GM12878 (cell line): ENCODE measurements around the gene GDF11. TPM values are rescaled to one million over a fixed set of nuclear protein-coding genes. Genes with fewer than 3 reads are reported as not detected.

Experiments used
- EGR1 ChIP-seq, 2 experiments: IDR thresholded peaks; 1 replicate in 1 of 2; 2 replicates in 1 of 2; pipeline ENCODE4 v1.6.1; 2011 to 2012; ENCODE audit warnings: low read depth in 2 of 2, low read length in 2 of 2, borderline replicate concordance in 1 of 2, mild to moderate bottlenecking in 1 of 2, moderate library complexity in 1 of 2
- NBN ChIP-seq: fragments of 450-650 bp; IDR thresholded peaks from 2 replicates; pipeline ENCODE4 v1.6.1; 2016
- NFXL1 ChIP-seq: fragments of 450-650 bp; IDR thresholded peaks from 2 replicates; pipeline ENCODE4 v1.6.1; 2017; ENCODE audit warnings: antibody characterized with exemption, mild to moderate bottlenecking, borderline replicate concordance
- STAT3 ChIP-seq: IDR thresholded peaks from 2 replicates; pipeline ENCODE4 v1.6.1; 2011; ENCODE audit warnings: low read depth, low read length, improper control_type of control experiment
- USF1 ChIP-seq: IDR thresholded peaks from 2 replicates; pipeline ENCODE4 v1.6.1; 2011; ENCODE audit warnings: borderline replicate concordance, low read depth, mild to moderate bottlenecking, moderate library complexity, mixed read lengths, low read length; ENCODE audit not compliant: insufficient read depth; ENCODE audit errors: extremely low read length
- ZZZ3 ChIP-seq: IDR thresholded peaks from 2 replicates; pipeline ENCODE4 v1.6.1; 2011; ENCODE audit warnings: low read depth; ENCODE audit not compliant: control insufficient read depth, insufficient read length
- polyA plus RNA-seq, 11 experiments: library from polyadenylated mRNA; depleted of rRNA in 4 of 11; unstranded in 6 of 11; stranded (reverse) in 5 of 11; fragments of >200 nt; fragmentation: Nextera tagmentation in 4 of 11; fragmentation: Illumina TruSeq in 1 of 11; extraction: Ambion mirVana in 4 of 11; extraction: Trizol in 1 of 11; gene quantifications; 1 replicate in 1 of 11; 2 replicates in 10 of 11; pipeline versions ENCODE4 v1.2.1 to v1.2.3, GENCODE V29; 2011 to 2016; ENCODE audit warnings: inconsistent platforms in 2 of 11, missing spikeins in 2 of 11, low read depth in 1 of 11
- total RNA-seq, 4 experiments: library from RNA; depleted of rRNA in 3 of 4; stranded (reverse); fragments of >200 nt in 3 of 4; fragmentation: Illumina TruSeq in 1 of 4; extraction: Trizol in 1 of 4; gene quantifications; 2 replicates each; pipeline versions ENCODE4 v1.2.1 to v1.2.3, GENCODE V29; 2013 to 2021
- TF ChIP-seq, protein P1 (sequence below): fragments of 450-650 bp; IDR thresholded peaks from 2 replicates; pipeline ENCODE4 v1.6.1; 2017; ENCODE audit warnings: mild to moderate bottlenecking, low read depth, inconsistent platforms; ENCODE audit not compliant: poor library complexity, severe bottlenecking
- TF ChIP-seq, protein P2 (sequence below): fragments of 450-650 bp; IDR thresholded peaks from 2 replicates; pipeline ENCODE4 v1.6.1; 2016; ENCODE audit warnings: mild to moderate bottlenecking

GDF11 gene
- total and polyA plus RNA-seq, 10 of the 15 experiments (the other 5 are each of a cell fraction or from before 2014, with no cell fraction given), result 0.83 to 15.4 (median 4.3) TPM

- TF ChIP-seq, protein P1, sequence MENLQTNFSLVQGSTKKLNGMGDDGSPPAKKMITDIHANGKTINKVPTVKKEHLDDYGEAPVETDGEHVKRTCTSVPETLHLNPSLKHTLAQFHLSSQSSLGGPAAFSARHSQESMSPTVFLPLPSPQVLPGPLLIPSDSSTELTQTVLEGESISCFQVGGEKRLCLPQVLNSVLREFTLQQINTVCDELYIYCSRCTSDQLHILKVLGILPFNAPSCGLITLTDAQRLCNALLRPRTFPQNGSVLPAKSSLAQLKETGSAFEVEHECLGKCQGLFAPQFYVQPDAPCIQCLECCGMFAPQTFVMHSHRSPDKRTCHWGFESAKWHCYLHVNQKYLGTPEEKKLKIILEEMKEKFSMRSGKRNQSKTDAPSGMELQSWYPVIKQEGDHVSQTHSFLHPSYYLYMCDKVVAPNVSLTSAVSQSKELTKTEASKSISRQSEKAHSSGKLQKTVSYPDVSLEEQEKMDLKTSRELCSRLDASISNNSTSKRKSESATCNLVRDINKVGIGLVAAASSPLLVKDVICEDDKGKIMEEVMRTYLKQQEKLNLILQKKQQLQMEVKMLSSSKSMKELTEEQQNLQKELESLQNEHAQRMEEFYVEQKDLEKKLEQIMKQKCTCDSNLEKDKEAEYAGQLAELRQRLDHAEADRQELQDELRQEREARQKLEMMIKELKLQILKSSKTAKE, result no peak
- TF ChIP-seq STAT3 (no peak), ZZZ3 (no peak), NBN (no peak), USF1 (no peak), NFXL1 (no peak), EGR1 (IDR thresholded peaks at IDR 0.05; ENCODE audit: borderline replicate concordance in 1 of 2, low read depth in 2 of 2, low read length in 2 of 2) (no peak)
- TF ChIP-seq, protein P2, sequence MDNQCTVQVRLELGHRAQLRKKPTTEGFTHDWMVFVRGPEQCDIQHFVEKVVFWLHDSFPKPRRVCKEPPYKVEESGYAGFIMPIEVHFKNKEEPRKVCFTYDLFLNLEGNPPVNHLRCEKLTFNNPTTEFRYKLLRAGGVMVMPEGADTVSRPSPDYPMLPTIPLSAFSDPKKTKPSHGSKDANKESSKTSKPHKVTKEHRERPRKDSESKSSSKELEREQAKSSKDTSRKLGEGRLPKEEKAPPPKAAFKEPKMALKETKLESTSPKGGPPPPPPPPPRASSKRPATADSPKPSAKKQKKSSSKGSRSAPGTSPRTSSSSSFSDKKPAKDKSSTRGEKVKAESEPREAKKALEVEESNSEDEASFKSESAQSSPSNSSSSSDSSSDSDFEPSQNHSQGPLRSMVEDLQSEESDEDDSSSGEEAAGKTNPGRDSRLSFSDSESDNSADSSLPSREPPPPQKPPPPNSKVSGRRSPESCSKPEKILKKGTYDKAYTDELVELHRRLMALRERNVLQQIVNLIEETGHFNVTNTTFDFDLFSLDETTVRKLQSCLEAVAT, result no peak
These were observed 44.0 kb upstream of the GDF11 start (continued) for GRCh38 chr12:55698965-55699364.
